Kidney epithelial cell (primary cell): ENCODE data around the gene WDR70. TPM values are rescaled to one million over a fixed set of nuclear protein-coding genes. Genes with fewer than 3 reads are reported as not detected.
"Not testable (repeated sequence)": the region's sequence is repeated elsewhere in the genome, so short reads cannot be mapped to it uniquely, and the experiment has no call there.

Source experiments
- DNase-seq: peaks from one replicate; pipeline ENCODE4 v3.0.0-alpha.2; 2010; ENCODE audit warnings: low read depth
- H3K27me3 ChIP-seq: 2 replicates; pipeline ENCODE4 v1.6.0; 2011; ENCODE audit warnings: low read length; ENCODE audit not compliant: control insufficient read depth, insufficient read depth
- H3K36me3 ChIP-seq: 2 replicates; pipeline ENCODE4 v1.5.1; 2011; ENCODE audit warnings: low read length; ENCODE audit not compliant: control insufficient read depth, insufficient read depth
- H3K4me3 ChIP-seq: 2 replicates; pipeline ENCODE4 v1.5.1; 2011; ENCODE audit warnings: low read depth, mild to moderate bottlenecking, control low read depth, low read length
- total RNA-seq: library from RNA; depleted of rRNA; stranded (reverse); fragments of >200 nt; gene quantifications from 2 replicates; pipeline ENCODE4 v1.2.3, GENCODE V29; 2015
- TF ChIP-seq, protein P1 (sequence below): IDR thresholded peaks from 2 replicates; pipeline ENCODE4 v1.5.1; 2011; ENCODE audit warnings: mild to moderate bottlenecking, moderate library complexity, low read length, control low read depth, inconsistent platforms; ENCODE audit not compliant: insufficient read depth, poor library complexity, severe bottlenecking

Gene WDR70
- total RNA-seq, 1 donor from 2014 or later, result 19.6 TPM

DNA sequence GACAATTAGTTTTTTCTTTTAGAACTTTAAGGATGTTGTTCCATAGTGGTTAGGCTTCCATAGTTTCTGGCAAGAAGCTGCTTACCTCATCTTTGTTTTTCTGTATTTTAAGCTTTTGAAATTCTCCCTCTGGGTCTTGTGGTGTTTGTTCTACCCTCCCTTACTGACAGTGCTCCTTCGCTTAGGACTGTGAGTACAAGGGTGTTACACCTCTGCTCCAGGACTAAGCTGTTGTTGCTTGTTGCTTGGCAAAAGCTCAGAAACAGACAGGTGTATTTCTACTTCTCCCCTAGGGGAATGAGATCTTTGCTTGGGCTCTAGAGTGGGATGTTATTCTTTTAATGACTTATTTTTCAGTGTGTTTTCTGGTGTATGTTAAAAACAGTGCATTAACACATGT is 225.2 kb downstream of the WDR70 start:
- TF ChIP-seq, protein P1, sequence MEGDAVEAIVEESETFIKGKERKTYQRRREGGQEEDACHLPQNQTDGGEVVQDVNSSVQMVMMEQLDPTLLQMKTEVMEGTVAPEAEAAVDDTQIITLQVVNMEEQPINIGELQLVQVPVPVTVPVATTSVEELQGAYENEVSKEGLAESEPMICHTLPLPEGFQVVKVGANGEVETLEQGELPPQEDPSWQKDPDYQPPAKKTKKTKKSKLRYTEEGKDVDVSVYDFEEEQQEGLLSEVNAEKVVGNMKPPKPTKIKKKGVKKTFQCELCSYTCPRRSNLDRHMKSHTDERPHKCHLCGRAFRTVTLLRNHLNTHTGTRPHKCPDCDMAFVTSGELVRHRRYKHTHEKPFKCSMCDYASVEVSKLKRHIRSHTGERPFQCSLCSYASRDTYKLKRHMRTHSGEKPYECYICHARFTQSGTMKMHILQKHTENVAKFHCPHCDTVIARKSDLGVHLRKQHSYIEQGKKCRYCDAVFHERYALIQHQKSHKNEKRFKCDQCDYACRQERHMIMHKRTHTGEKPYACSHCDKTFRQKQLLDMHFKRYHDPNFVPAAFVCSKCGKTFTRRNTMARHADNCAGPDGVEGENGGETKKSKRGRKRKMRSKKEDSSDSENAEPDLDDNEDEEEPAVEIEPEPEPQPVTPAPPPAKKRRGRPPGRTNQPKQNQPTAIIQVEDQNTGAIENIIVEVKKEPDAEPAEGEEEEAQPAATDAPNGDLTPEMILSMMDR, result no peak
- no peak for DNase-seq
- H3K36me3 ChIP-seq, result no peaks in the 10 kb centered on the region
- H3K27me3 ChIP-seq, result no peaks in the 10 kb centered on the region
- H3K4me3 ChIP-seq, result no peak overlapping the region

DNA sequence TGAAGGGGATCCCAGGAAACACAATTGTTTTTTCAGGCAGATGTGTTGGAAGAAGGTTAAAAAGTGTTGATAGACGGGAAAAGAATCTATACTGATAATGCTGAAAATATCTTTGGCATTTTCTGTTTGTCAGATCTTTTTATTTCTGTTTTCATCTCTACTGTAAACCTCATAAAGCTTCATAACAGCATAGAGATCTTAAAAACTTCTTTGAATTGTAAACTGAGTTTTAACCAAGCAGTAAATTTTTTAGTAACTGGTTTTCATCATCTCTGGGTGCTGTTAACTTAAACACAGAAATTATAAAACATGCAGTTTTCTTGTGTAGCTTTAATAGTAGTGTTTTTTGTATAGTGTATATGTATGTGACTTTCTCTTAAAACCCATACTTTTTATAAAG is 227.0 kb downstream of the WDR70 start:
- H3K27me3 ChIP-seq, result no peaks in the 10 kb centered on the region
- H3K36me3 ChIP-seq, result no peaks in the 10 kb centered on the region
- TF ChIP-seq, protein P1, result no peak
- H3K4me3 ChIP-seq, result no peak overlapping the region
- DNase-seq, result no peak

DNA sequence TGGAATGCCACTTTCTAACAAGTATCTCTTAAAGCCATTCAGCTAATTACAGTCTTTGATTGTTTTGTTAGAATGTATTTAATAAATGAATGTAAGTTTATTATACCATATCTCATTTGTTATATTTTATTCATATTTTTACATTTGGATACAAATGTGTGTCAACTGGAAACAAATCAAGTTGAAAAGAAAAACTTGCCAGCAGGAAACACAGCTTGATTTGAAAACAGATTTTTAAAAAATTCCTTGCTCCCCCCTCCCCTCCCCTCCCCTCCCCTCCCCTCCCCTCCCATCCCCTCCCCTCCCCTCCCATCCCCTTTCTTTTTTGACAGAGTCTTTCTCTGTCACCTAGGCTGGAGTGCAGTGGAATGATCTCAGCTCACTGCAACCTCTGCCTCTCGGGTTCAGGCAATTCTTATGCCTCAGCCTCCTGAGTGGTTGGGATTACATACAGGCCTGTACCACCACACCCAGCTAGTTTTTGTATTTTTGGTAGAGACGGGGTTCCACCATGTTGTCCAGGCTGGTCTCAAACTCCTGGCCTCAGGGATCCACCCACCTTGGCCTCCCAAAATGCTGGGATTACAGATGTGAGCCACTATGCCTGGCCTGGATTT is 227.6 kb downstream of the WDR70 start:
- no peak for DNase-seq
- no peak overlapping the region for H3K4me3 ChIP-seq
- H3K36me3 ChIP-seq, result no peaks in the 10 kb centered on the region
- TF ChIP-seq, protein P1, result no peak
- no peaks in the 10 kb centered on the region for H3K27me3 ChIP-seq

DNA sequence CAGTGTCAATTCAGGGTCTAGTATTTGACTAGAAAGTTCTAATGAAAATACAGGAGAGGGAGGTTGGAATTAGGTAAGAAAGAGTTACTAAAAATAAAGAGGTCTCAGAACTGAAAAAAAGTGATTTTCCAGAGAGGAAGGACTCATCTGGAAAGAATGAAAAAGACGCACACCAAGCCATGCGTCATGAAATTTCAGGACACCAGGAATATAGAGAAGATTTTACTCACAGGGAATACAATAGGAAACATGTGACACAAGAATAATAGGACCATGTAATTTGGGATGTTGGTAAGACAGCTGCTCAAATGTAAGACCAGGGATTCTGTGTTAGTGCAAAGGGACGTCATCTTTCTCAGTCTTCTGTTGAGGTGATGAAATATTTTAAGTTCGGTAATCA is 236.1 kb downstream of the WDR70 start:
- DNase-seq, result peak; percentile 14
- no peaks in the 10 kb centered on the region for H3K36me3 ChIP-seq
- TF ChIP-seq, protein P1, result no peak
- no peak overlapping the region for H3K4me3 ChIP-seq
- H3K27me3 ChIP-seq, result no peaks in the 10 kb centered on the region

DNA sequence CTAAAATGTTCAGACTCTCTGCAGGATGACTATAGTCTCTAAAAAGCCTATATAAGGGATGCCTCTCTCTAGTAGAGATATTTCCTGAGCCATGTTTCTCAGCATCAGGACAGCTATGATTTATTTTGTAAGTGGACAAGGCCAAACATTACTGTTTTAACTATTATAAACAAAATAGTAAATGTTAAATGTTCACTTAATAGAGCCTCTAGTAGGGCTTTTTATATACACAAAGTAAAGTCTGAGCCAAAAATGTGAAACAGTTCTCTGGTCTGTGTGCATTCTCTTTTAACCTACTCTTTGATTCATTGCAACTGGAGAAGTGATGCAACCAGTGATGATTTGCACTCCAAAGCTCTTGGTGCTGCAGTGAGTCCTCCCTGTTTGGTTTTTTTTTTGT is 240.2 kb downstream of the WDR70 start:
- no peak for DNase-seq
- H3K27me3 ChIP-seq, result no peaks in the 10 kb centered on the region

DNA sequence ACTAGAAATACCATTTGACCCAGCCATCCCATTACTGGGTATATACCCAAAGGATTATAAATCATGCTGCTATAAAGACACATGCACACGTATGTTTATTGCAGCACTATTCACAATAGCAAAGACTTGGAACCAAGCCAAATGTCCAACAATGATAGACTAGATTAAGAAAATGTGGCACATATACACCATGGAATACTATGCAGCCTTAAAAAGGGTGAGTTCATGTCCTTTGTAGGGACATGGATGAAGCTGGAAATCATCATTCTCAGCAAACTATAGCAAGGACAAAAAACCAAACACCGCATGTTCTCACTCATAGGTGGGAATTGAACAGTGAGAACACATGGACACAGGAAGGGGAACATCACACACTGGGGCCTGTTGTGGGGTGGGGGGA is 243.2 kb downstream of the WDR70 start:
- H3K36me3 ChIP-seq, DNase-seq, H3K4me3 ChIP-seq, H3K27me3 ChIP-seq: not testable (repeated sequence)

More for the DNA sequence above, 240.2 kb downstream of the WDR70 start:
- TF ChIP-seq, protein P1, result no peak
- Histone ChIP-seq H3K4me3 (no peak overlapping the region), H3K36me3 (no peaks in the 10 kb centered on the region)
